ENCODE measurements around the gene JMJD7.
"Not testable (repeated sequence)": the region's sequence is repeated elsewhere in the genome, so short reads cannot be mapped to it uniquely, and the experiment has no call there.

JMJD7 gene

GRCh38 chr15:41820791-41821423 is 7.0 kb upstream of the JMJD7 start:
- no peaks in the 10 kb centered on the region for H3K27me3 Mint-ChIP-seq
- H3K36me3 Mint-ChIP-seq = peaks cover 32% of the 10 kb centered on the region
- H3K9me3 Mint-ChIP-seq = no peaks in the 10 kb centered on the region
- H3K4me3 Mint-ChIP-seq = no peak overlapping the region
- H3K4me1 Mint-ChIP-seq = no peaks in the 10 kb centered on the region
- H3K27ac Mint-ChIP-seq = no peak overlapping the region
- CTCF ChIA-PET = interaction anchor here (1.0 to 2.7 kb wide), 4 partner anchors 10 to 230 kb away, joined by 3 to 13 read pairs (median 6); partner anchors contain the start of gene MAPKBP1
- no peak for DNase-seq

GRCh38 chr15:41821831-41822230 is 6.1 kb upstream of the JMJD7 start:
- peaks cover 32% of the 10 kb centered on the region for H3K36me3 Mint-ChIP-seq
- peaks cover 4% of the 10 kb centered on the region for H3K4me1 Mint-ChIP-seq

DNA sequence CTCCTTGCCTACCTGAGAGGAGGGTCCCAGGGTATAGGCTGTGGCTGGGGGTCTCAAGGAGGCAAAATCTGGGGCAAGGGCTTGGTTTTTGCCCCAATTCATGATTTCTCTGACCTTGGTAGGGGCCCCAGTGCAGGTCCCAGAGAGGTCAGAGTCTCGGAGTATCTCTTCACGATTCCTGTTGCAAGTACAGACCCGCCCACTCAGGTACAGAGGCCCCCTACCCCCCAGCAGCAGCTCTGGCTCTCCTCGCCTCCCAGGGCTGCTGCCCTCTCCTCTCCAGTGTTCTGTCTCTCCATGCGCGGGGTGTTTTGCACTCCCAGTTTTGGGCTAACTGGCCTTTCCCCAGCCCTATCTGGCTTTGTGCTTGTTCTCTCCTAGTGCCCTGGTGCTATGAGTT is 5.4 kb upstream of the JMJD7 start:
- no peak for DNase-seq
- Mint-ChIP-seq H3K4me3 (no peak overlapping the region), H3K36me3 (peaks cover 26% of the 10 kb centered on the region), H3K27me3 (peaks cover 4% of the 10 kb centered on the region), H3K4me1 (peaks cover 5% of the 10 kb centered on the region), H3K27ac (no peak overlapping the region), H3K9me3 (no peaks in the 10 kb centered on the region)
- CTCF ChIA-PET = interaction anchor here (2.7 kb wide), 1 partner anchor 11 kb away, joined by 13 read pairs; no protein-coding TSS in a partner anchor

More at GRCh38 chr15:41821831-41822230, 6.1 kb upstream of the JMJD7 start:
- Mint-ChIP-seq H3K9me3 (no peaks in the 10 kb centered on the region), H3K27ac (no peak overlapping the region), H3K4me3 (no peak overlapping the region), H3K27me3 (peaks cover 4% of the 10 kb centered on the region)
- no peak for DNase-seq
- CTCF ChIA-PET = interaction anchor here (1.2 to 2.7 kb wide), 2 partner anchors 11 to 83 kb away, joined by 4 to 13 read pairs; no protein-coding TSS in a partner anchor

GRCh38 chr15:41822957-41823356 is 4.9 kb upstream of the JMJD7 start:
- CTCF ChIA-PET = interaction anchor here (1.3 kb wide), 1 partner anchor 12 kb away, joined by 3 read pairs; no protein-coding TSS in a partner anchor
- H3K36me3 Mint-ChIP-seq = peaks cover 22% of the 10 kb centered on the region

DNA sequence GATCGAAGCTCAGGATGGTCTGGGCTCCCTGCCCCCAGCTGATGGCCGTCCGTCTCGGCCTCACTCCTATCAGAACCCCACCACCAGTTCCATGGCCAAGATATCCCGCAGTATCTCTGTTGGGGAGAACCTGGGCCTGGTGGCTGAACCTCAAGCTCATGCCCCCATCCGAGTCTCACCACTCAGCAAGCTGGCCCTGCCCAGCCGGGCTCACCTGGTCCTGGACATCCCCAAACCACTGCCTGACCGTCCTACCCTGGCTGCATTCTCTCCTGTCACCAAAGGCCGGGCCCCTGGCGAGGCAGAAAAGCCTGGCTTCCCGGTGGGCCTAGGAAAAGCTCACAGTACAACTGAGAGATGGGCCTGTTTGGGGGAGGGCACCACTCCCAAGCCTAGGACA is 4.4 kb upstream of the JMJD7 start:
- peaks cover 10% of the 10 kb centered on the region for H3K4me1 Mint-ChIP-seq
- no peak overlapping the region for H3K4me3 Mint-ChIP-seq
- CTCF ChIA-PET = interaction anchor here (1.3 kb wide), 1 partner anchor 12 kb away, joined by 3 read pairs; no protein-coding TSS in a partner anchor
- DNase-seq = no peak
- no peak overlapping the region for H3K27ac Mint-ChIP-seq
- H3K9me3 Mint-ChIP-seq = no peaks in the 10 kb centered on the region
- peaks cover 19% of the 10 kb centered on the region for H3K36me3 Mint-ChIP-seq
- H3K27me3 Mint-ChIP-seq = peaks cover 4% of the 10 kb centered on the region

More at GRCh38 chr15:41822957-41823356, 4.9 kb upstream of the JMJD7 start:
- peaks cover 4% of the 10 kb centered on the region for H3K27me3 Mint-ChIP-seq
- H3K4me3 Mint-ChIP-seq = no peak overlapping the region
- peaks cover 8% of the 10 kb centered on the region for H3K4me1 Mint-ChIP-seq
- H3K9me3 Mint-ChIP-seq = no peaks in the 10 kb centered on the region
- DNase-seq = no peak
- H3K27ac Mint-ChIP-seq = no peak overlapping the region

- H3K36me3 Mint-ChIP-seq = peaks cover 17% of the 10 kb centered on the region
- no peak overlapping the region for H3K4me3 Mint-ChIP-seq
- H3K27ac Mint-ChIP-seq = no peak overlapping the region
- H3K27me3 Mint-ChIP-seq = peaks cover 4% of the 10 kb centered on the region
- DNase-seq = no peak
- H3K9me3 Mint-ChIP-seq = no peaks in the 10 kb centered on the region
- peaks cover 16% of the 10 kb centered on the region for H3K4me1 Mint-ChIP-seq
- CTCF ChIA-PET = interaction anchor here (1.3 kb wide), 1 partner anchor 13 kb away, joined by 3 read pairs; no protein-coding TSS in a partner anchor
Measured at GRCh38 chr15:41824062-41824745, 3.7 kb upstream of the JMJD7 start.

DNA sequence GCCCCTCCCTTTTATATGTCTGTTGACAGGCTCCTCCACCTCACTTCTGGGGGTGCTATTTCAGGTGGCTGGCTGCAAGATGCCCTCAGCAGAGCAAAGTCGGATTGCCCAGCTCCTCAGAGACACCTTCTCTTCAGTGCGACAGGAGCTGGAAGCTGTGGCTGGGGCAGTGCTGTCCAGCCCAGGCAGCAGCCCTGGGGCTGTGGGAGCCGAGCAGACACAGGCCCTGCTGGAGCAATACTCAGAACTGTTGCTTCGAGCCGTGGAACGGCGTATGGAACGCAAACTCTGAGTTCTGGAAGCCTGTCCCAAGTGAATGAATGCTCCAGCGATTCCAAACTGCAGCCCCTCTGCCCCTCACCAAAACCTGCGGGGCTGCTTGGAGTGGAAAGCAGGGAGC is 2.7 kb upstream of the JMJD7 start:
- Mint-ChIP-seq H3K4me1 (peaks cover 22% of the 10 kb centered on the region), H3K9me3 (no peaks in the 10 kb centered on the region), H3K36me3 (peaks cover 10% of the 10 kb centered on the region), H3K27ac (no peak overlapping the region), H3K4me3 (no peak overlapping the region), H3K27me3 (peaks cover 9% of the 10 kb centered on the region)
- CTCF ChIA-PET = no interaction called here
- DNase-seq = no peak

DNA sequence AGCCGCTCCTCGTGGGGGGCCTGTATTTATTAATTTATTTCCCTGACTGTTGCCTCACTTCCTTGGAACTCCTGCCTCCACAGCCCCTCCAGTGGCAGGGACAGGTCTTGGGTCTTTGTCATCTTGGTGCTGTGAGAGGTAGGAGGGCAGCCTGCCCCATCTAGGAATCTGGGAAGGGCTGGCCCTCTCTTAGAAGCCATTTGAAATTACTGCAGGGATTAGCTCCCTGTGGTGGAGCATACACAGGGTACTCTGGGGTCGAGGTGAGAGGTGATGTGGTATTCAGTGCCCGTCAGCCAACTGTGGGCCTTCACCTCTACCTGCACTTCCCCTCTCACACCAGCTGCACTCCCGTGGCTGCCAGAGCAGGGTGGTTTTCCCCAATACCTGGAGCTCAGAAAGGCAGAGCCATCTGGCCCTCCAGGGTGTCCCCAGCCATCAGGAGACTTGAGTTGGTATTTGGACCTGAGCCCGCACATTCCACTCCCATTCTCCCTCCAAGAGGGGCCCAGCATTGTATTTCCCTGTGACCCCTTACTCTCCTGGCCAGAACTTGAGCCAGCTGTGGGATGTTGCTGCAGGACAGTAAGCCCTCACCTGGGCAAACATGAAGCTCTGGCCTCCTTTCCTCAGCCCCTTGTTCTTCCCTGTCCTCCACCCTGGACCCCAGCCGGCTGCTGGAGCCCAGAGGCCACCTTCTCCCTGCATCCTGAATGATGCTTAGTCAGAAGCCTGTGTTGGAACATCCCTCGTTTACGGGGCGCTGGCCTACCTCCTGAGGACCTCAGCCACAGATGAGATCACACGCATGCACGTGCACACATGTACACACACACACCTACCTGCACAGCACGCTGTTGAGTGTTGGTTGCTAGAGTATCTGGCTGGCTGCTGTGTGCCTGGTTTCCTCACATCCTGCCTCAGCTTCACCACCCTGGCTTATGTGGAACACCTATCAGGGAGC is 2.0 kb upstream of the JMJD7 start:
- H3K4me1 Mint-ChIP-seq = peaks cover 28% of the 10 kb centered on the region
- H3K9me3 Mint-ChIP-seq = no peaks in the 10 kb centered on the region
- no peak for DNase-seq
- no peak overlapping the region for H3K27ac Mint-ChIP-seq
- H3K36me3 Mint-ChIP-seq = peaks cover 10% of the 10 kb centered on the region
- H3K27me3 Mint-ChIP-seq = peaks cover 10% of the 10 kb centered on the region
- CTCF ChIA-PET = no interaction called here
- peak overlapping the region; percentile 54 for H3K4me3 Mint-ChIP-seq

DNA sequence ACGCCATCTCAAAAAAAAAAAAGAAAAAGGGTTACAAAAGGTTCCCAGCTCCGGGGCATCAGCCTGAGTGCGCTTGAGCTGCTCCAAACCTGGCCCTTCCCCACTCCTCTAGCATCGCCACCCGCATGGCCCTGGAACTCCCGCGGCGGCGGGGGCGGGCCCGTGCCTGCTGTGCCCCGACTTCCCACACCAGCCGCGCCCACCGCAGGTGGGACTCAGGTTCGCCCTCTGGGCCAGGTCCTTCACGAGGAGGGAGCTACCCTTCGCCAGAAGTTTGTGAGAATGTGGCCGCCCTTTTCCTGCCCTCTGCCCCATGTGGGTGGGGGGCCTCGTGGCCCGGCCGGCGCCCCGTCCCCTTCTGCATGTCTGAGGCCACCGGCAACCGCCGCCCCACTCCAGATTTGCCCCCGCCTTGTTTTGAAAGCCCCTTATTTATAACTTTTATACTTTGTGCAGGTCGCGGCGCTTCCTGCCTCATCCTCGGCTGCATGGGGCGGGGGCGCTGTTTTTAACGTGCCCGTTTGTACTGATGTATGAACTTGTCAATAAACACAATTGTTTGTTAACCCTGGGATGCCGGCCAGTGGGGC is 507 bp upstream of the JMJD7 start:
- Mint-ChIP-seq H3K27me3 (peaks cover 10% of the 10 kb centered on the region), H3K4me3 (peak overlapping the region; percentile 93), H3K9me3 (no peaks in the 10 kb centered on the region), H3K4me1 (peaks cover 43% of the 10 kb centered on the region), H3K27ac (peak overlapping the region; percentile 86), H3K36me3 (peaks cover 14% of the 10 kb centered on the region)
- CTCF ChIA-PET = interaction anchor here (1.7 kb wide), 1 partner anchor 110 kb away, joined by 4 read pairs; no protein-coding TSS in a partner anchor
- no peak for DNase-seq

- Mint-ChIP-seq H3K27me3 (peaks cover 10% of the 10 kb centered on the region), H3K4me3 (peak overlapping the region; percentile 93), H3K9me3 (no peaks in the 10 kb centered on the region), H3K36me3 (peaks cover 18% of the 10 kb centered on the region), H3K27ac (peak overlapping the region; percentile 86), H3K4me1 (peaks cover 55% of the 10 kb centered on the region)
- CTCF ChIA-PET = no interaction called here
- no peak for DNase-seq
Measured at GRCh38 chr15:41828807-41829141, 882 bp downstream of the JMJD7 start.

GRCh38 chr15:41829959-41830646 is 2.2 kb downstream of the JMJD7 start:
- peaks cover 58% of the 10 kb centered on the region for H3K4me1 Mint-ChIP-seq
- DNase-seq = no peak
- no peaks in the 10 kb centered on the region for H3K9me3 Mint-ChIP-seq
- H3K4me3 Mint-ChIP-seq = no peak overlapping the region
- H3K27me3 Mint-ChIP-seq = peaks cover 10% of the 10 kb centered on the region
- H3K36me3 Mint-ChIP-seq = peaks cover 16% of the 10 kb centered on the region
- H3K27ac Mint-ChIP-seq = no peak overlapping the region
- CTCF ChIA-PET = interaction anchor here (2.5 kb wide), 1 partner anchor 56 kb away, joined by 16 read pairs; the partner anchor contains the start of gene MAPKBP1

GRCh38 chr15:41831291-41831690 is 3.4 kb downstream of the JMJD7 start:
- not testable (repeated sequence) for H3K9me3 Mint-ChIP-seq, H3K4me3 Mint-ChIP-seq
- peak overlapping the region; percentile 76 for H3K27ac Mint-ChIP-seq
- peaks cover 17% of the 10 kb centered on the region for H3K36me3 Mint-ChIP-seq
- DNase-seq = peak; percentile 85
- CTCF ChIA-PET = interaction anchor here (1.0 to 2.5 kb wide), 11 partner anchors 16 to 273 kb away, joined by 3 to 16 read pairs (median 4); partner anchors contain the start of gene MAPKBP1
- peaks cover 10% of the 10 kb centered on the region for H3K27me3 Mint-ChIP-seq
- peaks cover 58% of the 10 kb centered on the region for H3K4me1 Mint-ChIP-seq

DNA sequence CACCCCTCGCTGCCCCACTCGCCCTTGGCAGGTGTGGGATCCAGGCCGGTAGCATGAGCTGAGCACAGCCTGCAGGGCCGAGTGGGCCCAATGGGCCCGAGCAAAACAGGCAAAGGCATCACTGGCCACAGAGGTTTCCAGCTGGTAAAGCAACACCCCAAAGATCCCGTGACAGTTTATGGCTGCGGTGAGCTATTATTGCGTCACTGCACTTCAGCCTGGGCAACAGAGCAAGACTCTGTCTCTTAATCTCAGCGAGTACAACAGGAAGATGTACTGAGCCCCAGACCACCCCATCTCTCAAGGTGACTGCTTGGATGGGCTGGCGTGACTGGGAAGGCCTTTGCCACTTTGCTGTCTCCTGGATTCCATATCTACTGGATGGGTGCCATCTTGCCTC is 4.3 kb downstream of the JMJD7 start:
- Mint-ChIP-seq H3K27me3 (peaks cover 6% of the 10 kb centered on the region), H3K4me3 (no peak overlapping the region), H3K36me3 (peaks cover 20% of the 10 kb centered on the region), H3K4me1 (peaks cover 54% of the 10 kb centered on the region), H3K9me3 (no peaks in the 10 kb centered on the region), H3K27ac (no peak overlapping the region)
- DNase-seq = no peak
- CTCF ChIA-PET = interaction anchor here (1.0 to 2.5 kb wide), 9 partner anchors 19 to 274 kb away, joined by 3 to 16 read pairs (median 4); partner anchors contain the start of gene MAPKBP1
